ENCODE measurements around the gene BTNL9. TPM values are rescaled to one million over a fixed set of nuclear protein-coding genes. Genes with fewer than 3 reads are reported as not detected.

BTNL9 gene
- total RNA-seq, 1 experiment from 2014 or later = 0.96 TPM

DNA sequence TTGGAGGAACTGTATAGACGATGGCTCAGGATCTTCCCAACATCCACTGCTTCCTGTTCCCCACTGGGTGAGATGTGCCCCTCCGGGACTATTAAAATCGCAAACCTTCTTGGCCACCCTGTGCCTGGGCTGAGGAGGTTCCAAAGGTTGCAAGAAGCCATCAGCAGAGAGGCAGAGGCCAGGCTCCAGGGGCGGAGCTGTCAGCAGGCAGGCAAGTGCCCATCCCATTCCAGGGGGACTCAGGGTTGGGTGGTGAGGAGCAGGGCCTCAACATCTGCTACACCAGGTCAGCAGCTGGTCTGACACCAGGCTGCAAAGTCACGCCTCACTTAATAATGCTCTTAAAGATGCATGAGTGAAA, 49.2 kb upstream of the BTNL9 start:
- no peak overlapping the region for H3K4me2 ChIP-seq (ENCODE audit: insufficient read depth, insufficient read length, low read length)
- no peak overlapping the region for H2BK20ac ChIP-seq (ENCODE audit: low read depth, low read length, poor library complexity, severe bottlenecking)
- H3K9me3 ChIP-seq (ENCODE audit: control insufficient read depth, low read depth, low read length) = no peaks in the 10 kb centered on the region
- TF ChIP-seq, protein P1, sequence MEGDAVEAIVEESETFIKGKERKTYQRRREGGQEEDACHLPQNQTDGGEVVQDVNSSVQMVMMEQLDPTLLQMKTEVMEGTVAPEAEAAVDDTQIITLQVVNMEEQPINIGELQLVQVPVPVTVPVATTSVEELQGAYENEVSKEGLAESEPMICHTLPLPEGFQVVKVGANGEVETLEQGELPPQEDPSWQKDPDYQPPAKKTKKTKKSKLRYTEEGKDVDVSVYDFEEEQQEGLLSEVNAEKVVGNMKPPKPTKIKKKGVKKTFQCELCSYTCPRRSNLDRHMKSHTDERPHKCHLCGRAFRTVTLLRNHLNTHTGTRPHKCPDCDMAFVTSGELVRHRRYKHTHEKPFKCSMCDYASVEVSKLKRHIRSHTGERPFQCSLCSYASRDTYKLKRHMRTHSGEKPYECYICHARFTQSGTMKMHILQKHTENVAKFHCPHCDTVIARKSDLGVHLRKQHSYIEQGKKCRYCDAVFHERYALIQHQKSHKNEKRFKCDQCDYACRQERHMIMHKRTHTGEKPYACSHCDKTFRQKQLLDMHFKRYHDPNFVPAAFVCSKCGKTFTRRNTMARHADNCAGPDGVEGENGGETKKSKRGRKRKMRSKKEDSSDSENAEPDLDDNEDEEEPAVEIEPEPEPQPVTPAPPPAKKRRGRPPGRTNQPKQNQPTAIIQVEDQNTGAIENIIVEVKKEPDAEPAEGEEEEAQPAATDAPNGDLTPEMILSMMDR (conservative IDR thresholded peaks at IDR 0.05) = no peak
- H3K27ac ChIP-seq (ENCODE audit: insufficient read length, low read depth, low read length) = no peak overlapping the region
- DNase-seq = no peak
- no peak overlapping the region for H2BK12ac ChIP-seq (ENCODE audit: insufficient read length, low read depth, low read length)
- no CpG with 5 or more reads among the region's 5 CpGs for WGBS (ENCODE audit: extremely low coverage, insufficient read length, low lambda C conversion rate)
- no peak overlapping the region for H4K8ac ChIP-seq (replicated peaks; ENCODE audit: insufficient read length, low read depth, low read length)
- no peak overlapping the region for H2BK120ac ChIP-seq (ENCODE audit: low read depth, low read length, poor library complexity, severe bottlenecking)
- Mint-ChIP-seq H3K4me1 (peaks cover 0 to 2% of the 10 kb centered on the region in 2 experiments; a peak in 2 of 4 replicates), H3K4me3 (no peak overlapping the region), H3K36me3 (ENCODE audit: insufficient read depth in 1 of 3, low read depth in 3 of 3) (no peaks in the 10 kb centered on the region), H3K27ac (no peak overlapping the region), H3K27me3 (ENCODE audit: low read depth) (no peaks in the 10 kb centered on the region; the same call in 1 of the 2 replicates), H3K9me3 (peaks cover 2 to 3% of the 10 kb centered on the region in 2 experiments; a peak in 2 of 5 replicates)
- H3K23me2 ChIP-seq (ENCODE audit: insufficient read length, low read depth, low read length, poor library complexity, severe bottlenecking) = no peaks in the 10 kb centered on the region
- H2AK5ac ChIP-seq (ENCODE audit: insufficient read length, low read length) = no peak overlapping the region
- H3K79me2 ChIP-seq (ENCODE audit: insufficient read depth, low read length) = no peaks in the 10 kb centered on the region
- no peaks in the 10 kb centered on the region for H3K79me1 ChIP-seq (ENCODE audit: insufficient read depth, low read depth, low read length, poor library complexity, severe bottlenecking)
- H3K4me1 ChIP-seq (ENCODE audit: insufficient read depth, low read length) = no peaks in the 10 kb centered on the region
- no peak overlapping the region for H3K4ac ChIP-seq (ENCODE audit: low read depth, low read length)
- H3K18ac ChIP-seq (ENCODE audit: insufficient read length, low read depth, low read length) = no peak overlapping the region
- H4K91ac ChIP-seq (ENCODE audit: insufficient read length, low read depth, low read length) = no peak overlapping the region
- H2BK5ac ChIP-seq (ENCODE audit: insufficient read length, low read length) = no peak overlapping the region
- H3K23ac ChIP-seq (ENCODE audit: insufficient read length, low read depth, low read length) = no peak overlapping the region
- no peak overlapping the region for H3K14ac ChIP-seq (ENCODE audit: insufficient read depth, low read length)
- no peak overlapping the region for H2AFZ ChIP-seq (ENCODE audit: low read length)
- H3K9ac ChIP-seq (ENCODE audit: extremely low read depth, insufficient read length, low read length) = no peak overlapping the region
- H2BK15ac ChIP-seq (ENCODE audit: low read depth, low read length) = no peak overlapping the region
- H3K27me3 ChIP-seq (ENCODE audit: insufficient read depth, low read length) = no peaks in the 10 kb centered on the region
- no peaks in the 10 kb centered on the region for H4K20me1 ChIP-seq (ENCODE audit: control insufficient read depth, insufficient read depth, insufficient read length)
- no peak overlapping the region for H4K5ac ChIP-seq (ENCODE audit: insufficient read length, low read depth, low read length)
- no peak overlapping the region for H3T11ph ChIP-seq (ENCODE audit: low read length)
- H3K56ac ChIP-seq (ENCODE audit: insufficient read length, low read depth, low read length) = no peak overlapping the region
